ENCODE data around the gene TESK2. TPM values are rescaled to one million over a fixed set of nuclear protein-coding genes. Genes with fewer than 3 reads are reported as not detected.

The TESK2 gene
- total RNA-seq, 4 donors from 2014 or later, result 1.4 to 4.3 (median 3.7) TPM

DNA sequence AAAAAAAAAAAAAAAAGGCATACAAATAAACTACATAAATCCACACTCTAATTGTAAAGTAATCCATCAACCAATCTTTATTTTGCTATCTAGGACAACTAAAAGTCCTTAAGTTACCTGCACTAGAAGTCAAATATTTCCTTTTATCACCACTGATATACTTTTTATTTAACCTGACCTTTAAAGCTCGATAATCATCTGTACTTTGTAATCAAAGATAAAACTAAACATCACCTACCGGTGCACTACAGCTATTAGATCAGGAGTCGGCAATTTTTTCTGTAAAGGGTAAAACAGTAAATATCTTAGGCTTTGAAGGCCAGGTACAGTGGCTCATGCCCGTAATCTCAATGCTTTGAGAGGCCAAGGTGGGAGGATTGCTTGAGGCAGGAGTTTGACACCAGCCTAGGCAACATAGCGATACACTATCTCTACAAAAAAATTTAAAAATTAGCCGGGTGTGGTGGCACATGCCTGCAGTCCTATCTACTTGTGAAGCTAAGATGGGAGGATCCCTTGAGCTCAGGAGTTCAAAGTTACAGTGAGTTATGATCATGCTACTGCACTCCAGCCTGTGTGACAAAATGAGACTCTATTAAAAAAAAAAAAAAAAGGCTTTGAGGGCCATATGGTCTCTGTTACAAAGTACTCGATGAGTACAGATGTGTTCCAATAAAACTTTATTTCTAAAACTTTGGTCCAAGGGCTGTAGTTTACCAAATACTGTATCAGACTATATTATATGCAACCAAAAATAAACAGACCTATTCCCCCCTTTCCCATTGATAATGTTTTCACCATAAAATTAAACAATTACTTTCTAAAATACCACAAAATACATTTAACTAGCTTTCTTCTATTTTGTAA is 47.1 kb downstream of the TESK2 start:
- ATAC-seq (ENCODE audit: low FRiP score) (no peak), DNase-seq (ENCODE audit: low spot score) (no peak)
- TF ChIP-seq, protein P1, sequence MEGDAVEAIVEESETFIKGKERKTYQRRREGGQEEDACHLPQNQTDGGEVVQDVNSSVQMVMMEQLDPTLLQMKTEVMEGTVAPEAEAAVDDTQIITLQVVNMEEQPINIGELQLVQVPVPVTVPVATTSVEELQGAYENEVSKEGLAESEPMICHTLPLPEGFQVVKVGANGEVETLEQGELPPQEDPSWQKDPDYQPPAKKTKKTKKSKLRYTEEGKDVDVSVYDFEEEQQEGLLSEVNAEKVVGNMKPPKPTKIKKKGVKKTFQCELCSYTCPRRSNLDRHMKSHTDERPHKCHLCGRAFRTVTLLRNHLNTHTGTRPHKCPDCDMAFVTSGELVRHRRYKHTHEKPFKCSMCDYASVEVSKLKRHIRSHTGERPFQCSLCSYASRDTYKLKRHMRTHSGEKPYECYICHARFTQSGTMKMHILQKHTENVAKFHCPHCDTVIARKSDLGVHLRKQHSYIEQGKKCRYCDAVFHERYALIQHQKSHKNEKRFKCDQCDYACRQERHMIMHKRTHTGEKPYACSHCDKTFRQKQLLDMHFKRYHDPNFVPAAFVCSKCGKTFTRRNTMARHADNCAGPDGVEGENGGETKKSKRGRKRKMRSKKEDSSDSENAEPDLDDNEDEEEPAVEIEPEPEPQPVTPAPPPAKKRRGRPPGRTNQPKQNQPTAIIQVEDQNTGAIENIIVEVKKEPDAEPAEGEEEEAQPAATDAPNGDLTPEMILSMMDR (IDR thresholded peaks at IDR 0.05), result no peak

DNA sequence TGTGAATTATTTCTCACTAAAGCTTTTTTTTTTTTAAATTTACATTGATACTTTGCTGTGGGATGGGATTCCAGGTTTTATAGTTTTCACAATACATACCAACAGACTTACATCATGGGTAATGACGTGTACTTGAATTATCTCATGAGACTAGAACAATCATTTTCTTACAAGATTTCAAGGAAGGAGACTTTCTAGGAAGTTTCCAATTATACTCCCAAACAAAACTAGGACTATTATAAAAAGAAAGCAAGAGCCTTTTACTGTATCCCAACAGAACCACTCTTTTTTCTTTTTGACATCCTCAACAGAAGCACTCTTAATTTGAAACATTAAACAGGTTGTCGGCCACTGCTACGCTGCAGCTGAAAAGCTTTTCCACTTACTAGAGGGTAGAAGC is 48.7 kb downstream of the TESK2 start:
- DNase-seq (ENCODE audit: low spot score), result no peak
- no peak for ATAC-seq (ENCODE audit: low FRiP score)
- TF ChIP-seq, protein P1 (IDR thresholded peaks at IDR 0.05), result no peak

DNA sequence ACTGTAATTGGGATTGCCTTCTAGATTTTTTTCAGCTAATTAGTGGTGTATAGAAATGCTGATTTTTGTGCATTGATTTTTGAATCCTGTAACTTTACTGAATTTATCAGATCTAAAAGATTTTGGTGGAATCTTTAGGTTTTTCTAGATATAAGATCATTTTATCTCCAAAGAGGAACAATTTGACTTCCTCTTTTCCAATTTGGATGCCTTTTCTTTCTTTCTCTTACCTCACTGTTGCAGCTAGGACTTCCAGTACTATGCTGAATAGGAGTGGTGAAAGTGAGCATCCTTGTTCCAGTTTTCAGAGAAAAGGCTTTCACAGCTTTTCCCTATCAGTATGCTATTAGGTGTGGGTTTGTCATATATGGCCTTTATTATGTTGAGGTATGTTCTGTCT is 53.6 kb downstream of the TESK2 start:
- DNase-seq (ENCODE audit: low spot score) (no peak), ATAC-seq (ENCODE audit: low FRiP score) (no peak)
- TF ChIP-seq, protein P1 (IDR thresholded peaks at IDR 0.05), result no peak

DNA sequence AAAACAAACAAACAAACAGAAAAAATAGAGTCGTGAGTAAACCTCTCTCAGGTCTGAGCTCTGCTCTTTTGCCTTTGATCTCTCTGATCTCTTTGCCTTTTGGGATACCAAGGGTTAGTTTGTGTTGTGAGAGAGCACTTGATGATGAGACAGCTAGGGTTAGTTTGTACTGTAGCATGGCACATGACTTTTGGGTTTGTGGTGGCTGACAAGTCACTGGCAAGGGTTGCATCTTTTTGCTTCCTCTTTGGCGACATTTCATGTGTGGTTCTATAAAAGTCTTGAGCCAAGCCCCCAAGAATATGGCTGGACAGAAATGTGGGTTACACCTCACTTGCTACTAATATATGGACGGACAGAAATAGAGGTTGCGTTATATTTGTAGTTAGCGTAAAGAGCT is 60.5 kb downstream of the TESK2 start:
- DNase-seq (ENCODE audit: low spot score), result no peak
- TF ChIP-seq, protein P1 (IDR thresholded peaks at IDR 0.05), result no peak
- no peak for ATAC-seq (ENCODE audit: low FRiP score)

DNA sequence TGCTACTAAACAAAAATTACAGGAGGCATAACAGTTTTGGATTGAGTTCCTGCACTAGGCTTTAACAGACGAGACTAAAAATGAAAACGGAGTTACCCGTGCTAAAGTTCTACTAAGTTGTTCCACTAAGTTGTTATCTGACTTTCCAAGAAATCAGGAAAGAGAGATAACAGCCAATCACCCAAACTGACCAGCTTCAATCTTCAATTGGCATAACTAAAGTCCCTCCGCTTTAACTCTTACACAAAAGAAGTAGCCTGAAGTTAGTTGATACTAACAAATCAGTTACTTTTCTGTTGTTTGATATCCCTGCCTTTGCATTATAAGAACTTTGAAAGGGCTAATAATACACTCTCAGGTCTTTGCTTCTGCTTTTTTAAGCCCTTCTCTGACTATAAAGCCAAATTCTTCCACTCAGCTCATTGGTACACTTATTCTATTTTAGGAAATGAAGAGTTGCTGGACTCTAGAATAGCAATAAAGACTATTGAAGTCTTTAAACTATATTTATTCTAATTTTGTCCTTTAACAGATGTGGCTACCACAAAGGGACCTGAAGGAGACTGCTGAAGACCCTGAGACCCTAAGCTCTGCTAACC is 61.3 kb downstream of the TESK2 start:
- TF ChIP-seq, protein P1 (IDR thresholded peaks at IDR 0.05), result no peak
- no peak for DNase-seq (ENCODE audit: low spot score)
- ATAC-seq (ENCODE audit: low FRiP score), result no peak

DNA sequence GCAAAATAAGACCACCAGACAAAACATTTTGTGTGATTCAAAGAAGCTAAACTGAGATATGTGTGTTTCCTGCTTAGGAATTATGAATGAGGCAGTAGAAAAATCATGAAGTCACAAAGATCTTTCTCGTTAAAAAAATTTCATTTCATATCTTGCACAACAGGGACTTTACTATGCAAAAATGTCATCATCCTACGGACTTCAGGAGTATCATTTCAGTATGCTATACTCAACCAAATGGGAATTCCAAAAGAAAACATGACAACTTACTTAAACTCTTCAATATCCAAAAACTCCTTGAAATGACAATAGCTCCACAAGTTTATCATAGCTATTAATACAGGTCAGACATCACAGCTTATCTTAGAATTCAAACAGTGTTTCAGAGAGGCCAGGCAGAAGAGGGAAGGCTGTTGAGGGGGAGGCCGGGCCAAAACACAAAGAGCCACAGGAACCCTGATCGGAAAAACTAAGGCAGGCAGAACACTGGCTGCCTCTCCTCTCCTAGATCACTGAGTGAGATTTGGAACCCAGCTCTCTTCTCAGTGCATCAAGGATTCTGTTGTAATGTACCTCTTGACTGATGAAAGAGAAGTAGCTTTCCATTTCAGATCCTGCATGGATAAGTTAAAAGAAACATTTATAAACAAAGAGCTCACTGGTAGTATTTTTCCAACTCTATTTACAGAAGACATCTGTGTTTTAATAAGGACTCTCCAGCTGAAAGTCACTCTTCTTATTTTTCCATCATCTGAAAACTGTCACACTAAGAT is 66.9 kb downstream of the TESK2 start:
- TF ChIP-seq, protein P1 (IDR thresholded peaks at IDR 0.05), result no peak
- no peak for DNase-seq (ENCODE audit: low spot score)
- ATAC-seq (ENCODE audit: low FRiP score), result no peak
